ENCODE results near the gene RBFA.
"Not testable (repeated sequence)": the region's sequence is repeated elsewhere in the genome, so short reads cannot be mapped to it uniquely, and the experiment has no call there.

The RBFA gene

DNA sequence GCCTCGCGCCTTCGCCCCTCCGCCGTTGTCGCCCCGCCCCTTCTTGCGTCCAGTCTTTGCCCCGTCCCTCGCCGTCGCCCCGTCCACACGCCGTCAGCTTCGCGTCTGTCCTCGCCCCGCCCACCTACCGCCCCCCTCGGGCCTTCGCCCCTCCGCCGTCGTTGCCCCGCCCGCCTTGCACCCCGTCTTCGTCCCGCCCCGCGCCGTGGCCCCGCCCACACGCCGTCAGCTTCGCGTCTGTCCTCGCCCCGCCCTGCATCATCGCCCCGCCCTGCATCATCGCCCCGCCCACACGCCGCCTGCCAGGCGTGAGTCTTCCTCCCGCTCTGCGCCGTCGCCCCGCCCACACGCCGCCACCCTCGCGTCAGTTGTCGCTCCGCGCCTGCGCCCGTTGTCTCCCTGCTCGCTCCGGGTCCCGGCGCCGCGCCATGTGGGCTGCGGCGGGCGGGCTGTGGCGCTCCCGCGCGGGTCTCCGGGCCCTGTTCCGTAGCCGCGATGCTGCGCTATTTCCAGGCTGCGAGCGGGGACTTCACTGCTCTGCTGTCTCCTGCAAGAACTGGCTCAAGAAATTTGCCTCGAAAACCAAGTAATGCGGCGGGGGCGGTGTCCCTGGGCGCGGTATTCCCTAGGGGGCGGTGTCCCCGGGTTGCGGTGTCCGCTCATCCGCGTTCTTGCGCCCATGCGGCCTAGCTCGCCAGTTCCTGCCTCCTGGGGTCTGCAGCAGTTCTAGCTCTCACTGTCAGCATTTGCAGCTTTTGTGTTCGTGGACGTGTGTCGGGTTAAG, at the start of gene RBFA:
Gene RBFA, plus strand, starts transcription at position 367 of the 784 bp plus-strand sequence. Its CDS starts 62 bp downstream, at position 429.
- peak; percentile 98 to 99 for DNase-seq (ENCODE audit: extremely low read depth in 1 of 2, low read depth in 1 of 2)

- DNase-seq (ENCODE audit: extremely low read depth in 1 of 2, low read depth in 1 of 2) = no peak
Measured at GRCh38 chr18:79985172-79985571, 49.1 kb upstream of the RBFA start.

- DNase-seq (ENCODE audit: extremely low read depth in 1 of 2, low read depth in 1 of 2) = no peak
Measured at GRCh38 chr18:79986726-79987125, 47.5 kb upstream of the RBFA start.

DNA sequence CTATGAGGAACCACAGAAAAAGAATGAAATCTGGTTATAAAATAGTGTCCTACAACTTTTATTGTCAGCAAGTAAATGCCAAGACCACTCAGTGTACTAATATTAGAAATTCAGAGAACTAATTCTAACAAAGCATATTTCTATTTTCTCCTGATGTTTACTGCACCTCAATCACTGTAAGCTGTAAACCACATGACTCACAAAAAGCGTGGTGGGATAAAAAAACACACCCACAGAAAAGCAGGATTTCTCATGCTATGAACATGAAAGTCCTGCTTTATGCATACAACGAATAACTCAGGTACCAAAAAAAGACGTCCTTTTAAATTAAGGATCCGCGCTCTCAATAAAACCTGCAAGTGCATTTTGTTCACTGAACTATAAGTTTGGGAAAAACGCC, 46.7 kb upstream of the RBFA start:
- DNase-seq (ENCODE audit: extremely low read depth in 1 of 2, low read depth in 1 of 2) = no peak

DNA sequence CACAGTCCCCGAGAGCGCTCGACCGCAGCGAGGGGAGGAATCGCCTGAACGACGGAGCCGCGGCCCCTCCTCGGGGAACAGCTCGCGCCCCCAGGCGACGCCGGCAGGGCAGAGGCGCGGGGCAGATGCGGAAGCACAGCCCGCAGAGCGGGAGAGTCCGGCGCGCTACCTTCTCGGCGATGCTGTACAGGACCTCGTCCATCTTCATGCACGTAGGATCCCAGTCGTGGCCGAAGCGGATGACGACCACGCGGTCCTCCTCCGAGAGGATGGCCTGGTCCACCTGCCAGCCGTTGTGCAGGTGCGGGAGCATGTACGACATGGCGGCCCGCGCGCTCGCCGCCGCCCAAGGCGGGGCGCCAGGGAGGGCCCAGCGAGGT, 46.2 kb upstream of the RBFA start:
- DNase-seq (ENCODE audit: extremely low read depth in 1 of 2, low read depth in 1 of 2) = peak in 1 of 2 donors; percentile 32

DNA sequence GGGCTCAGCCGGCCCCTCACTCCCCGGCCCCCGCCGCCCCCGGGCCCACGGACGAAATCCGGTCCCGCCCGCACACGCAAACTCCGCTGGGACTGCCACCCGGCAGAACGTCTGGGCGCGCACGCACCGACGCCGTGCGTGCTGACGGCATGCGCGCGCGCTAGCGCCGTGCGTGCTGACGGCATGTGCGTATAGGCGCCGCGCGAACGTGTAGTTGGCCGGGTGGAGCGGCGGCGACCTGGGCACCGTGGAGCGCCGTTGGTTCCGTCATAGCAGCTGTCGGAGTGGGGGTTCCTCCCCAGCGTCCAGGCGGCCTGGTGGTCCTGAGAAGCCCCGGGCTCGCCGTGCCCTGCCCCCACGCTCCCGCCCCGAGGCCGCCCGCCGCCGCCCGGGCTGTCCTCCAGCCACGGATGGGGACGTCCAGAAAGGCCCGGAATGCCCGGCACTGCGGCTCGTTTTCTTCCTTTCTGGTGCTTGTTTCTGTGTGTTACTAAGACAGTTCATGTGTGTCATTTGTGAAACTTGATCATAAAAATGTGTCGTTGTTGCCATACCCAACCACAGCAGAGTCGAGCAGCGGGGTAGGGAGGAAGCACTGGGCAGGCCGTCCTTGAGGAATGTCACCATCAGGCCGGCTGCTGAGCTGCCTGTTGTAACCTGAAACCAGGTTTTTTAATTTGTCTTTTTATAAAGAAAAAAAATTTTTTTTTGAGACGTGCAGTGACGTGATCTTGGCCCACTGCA, 45.6 kb upstream of the RBFA start, which contains the start of gene TXNL4A:
Gene TXNL4A, minus strand, starts transcription at position 113 of the 744 bp plus-strand sequence. CDS start 171 bp downstream, outside the sequence.
- peak; percentile 72 to 82 for DNase-seq (ENCODE audit: extremely low read depth in 1 of 2, low read depth in 1 of 2)

DNA sequence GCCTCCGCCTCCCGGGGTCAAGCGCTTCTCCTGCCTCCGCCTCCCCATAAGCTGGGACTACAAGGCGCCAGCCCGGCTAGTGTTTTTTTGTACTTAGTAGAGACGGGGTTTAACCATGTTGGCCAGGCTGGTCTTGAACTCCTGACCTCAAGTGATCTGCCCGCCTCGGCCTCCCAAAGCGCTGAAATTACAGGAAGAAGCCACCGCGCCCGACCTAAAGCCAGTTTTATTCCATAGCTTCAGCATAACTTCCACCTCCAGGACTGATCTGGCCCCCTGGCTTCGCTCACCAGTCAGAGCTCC, 45.1 kb upstream of the RBFA start:
- no peak for DNase-seq (ENCODE audit: extremely low read depth in 1 of 2, low read depth in 1 of 2)

DNA sequence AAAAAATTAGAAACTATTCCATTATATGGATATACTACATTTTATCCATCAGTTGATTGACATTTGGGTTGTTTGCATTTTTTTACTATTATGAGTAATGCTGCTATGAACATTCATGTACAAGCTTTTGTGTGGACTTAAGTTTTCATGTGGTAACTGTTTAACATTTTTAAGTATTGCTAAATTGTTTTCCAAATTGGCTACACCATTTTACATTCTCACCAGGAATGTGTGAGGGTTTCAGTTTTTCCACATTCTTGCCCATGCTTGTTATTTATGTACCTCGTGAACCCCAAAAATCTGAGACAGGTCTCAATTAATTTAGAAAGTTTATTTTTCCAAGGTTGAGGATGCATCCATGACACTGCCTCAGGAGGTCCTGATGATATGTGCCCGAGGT, 42.7 kb upstream of the RBFA start:
- DNase-seq (ENCODE audit: extremely low read depth in 1 of 2, low read depth in 1 of 2) = no peak

- not testable (repeated sequence) for DNase-seq (ENCODE audit: extremely low read depth in 1 of 2, low read depth in 1 of 2)
Measured at GRCh38 chr18:79999701-80000100, 34.5 kb upstream of the RBFA start.

DNA sequence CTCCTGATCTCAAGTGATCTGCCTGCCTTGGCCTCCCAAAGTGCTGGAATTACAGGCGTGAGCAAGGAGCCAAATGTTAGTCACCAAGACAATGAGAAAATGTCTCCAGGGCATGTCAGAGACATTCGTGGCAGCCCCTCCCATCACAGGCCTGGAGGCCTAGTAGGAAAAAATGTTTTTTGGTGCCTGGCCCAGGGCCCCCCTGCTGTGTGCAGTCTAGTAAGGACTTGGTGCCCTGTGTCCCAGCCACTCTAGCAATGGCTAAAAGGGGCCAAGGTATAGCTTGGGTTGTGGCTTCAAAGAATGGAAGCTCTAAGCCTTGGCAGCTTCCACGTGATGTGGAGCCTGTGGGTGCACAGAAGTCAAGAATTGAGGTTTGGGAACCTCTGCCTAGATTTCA, 33.4 kb upstream of the RBFA start:
- DNase-seq (ENCODE audit: extremely low read depth in 1 of 2, low read depth in 1 of 2) = no peak

- no peak for DNase-seq (ENCODE audit: extremely low read depth in 1 of 2, low read depth in 1 of 2)
Measured at GRCh38 chr18:80002468-80002867, 31.8 kb upstream of the RBFA start.

DNA sequence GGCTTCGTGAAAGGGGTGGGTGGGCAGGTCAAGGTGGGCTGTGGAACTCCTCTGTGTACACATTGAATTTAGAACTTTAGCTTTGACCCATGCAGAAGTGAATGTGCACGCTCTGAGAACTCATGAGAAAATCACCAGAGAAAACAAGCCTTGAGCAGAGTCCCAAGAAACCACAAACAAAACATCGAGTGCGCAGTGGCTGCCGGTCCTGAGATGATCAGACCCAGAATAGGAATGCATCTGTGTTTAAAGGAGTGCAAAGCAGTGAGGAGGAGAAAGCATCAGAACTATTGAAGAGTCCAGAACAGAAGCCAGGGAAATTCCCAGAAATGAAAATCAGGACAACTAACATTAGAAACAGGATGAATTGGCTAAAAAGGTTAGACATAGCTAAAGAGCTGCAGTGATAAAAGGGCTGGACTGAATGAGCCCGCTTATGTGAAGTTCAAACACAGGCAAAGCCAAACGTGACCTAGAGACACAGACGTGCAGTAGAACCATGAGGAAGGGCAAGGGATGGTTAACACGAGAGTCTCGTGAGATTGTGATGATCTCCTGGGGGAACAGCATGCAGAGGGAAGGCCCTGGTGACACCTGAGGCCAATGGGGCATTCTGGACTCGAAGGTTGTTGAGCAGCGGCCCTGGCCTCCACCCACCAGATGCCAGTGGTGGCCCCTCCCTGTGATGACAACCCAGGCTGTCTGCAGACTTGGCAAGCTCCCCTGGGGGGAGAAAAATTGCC, 29.5 kb upstream of the RBFA start:
- no peak for DNase-seq (ENCODE audit: extremely low read depth in 1 of 2, low read depth in 1 of 2)

GRCh38 chr18:80006724-80007123, 27.5 kb upstream of the RBFA start:
- no peak for DNase-seq (ENCODE audit: extremely low read depth in 1 of 2, low read depth in 1 of 2)

- no peak for DNase-seq (ENCODE audit: extremely low read depth in 1 of 2, low read depth in 1 of 2)
Measured at GRCh38 chr18:80009661-80010550, 24.3 kb upstream of the RBFA start.

DNA sequence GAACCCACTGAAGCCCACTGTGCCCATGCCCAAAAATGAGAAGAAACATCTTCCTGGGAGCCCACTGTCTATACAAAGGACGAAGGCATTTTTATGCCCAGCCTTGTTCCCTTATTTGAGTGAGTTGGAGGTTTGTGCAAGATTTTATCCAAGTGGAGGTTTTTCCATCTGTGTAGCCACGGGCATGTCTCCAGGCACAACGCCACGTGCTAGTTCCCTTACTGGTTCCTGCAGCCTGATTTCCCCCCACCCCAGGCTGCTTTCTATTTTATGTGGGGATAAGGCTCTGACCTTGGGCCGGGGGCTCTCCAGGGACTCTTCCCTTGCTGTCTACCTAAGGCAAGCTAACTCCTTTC, 23.7 kb upstream of the RBFA start:
- DNase-seq (ENCODE audit: extremely low read depth in 1 of 2, low read depth in 1 of 2) = no peak

- DNase-seq (ENCODE audit: extremely low read depth in 1 of 2, low read depth in 1 of 2) = not testable (repeated sequence)
Measured at GRCh38 chr18:80011496-80012137, 22.6 kb upstream of the RBFA start.

- DNase-seq (ENCODE audit: extremely low read depth in 1 of 2, low read depth in 1 of 2) = no peak
Measured at GRCh38 chr18:80012714-80013113, 21.5 kb upstream of the RBFA start.

DNA sequence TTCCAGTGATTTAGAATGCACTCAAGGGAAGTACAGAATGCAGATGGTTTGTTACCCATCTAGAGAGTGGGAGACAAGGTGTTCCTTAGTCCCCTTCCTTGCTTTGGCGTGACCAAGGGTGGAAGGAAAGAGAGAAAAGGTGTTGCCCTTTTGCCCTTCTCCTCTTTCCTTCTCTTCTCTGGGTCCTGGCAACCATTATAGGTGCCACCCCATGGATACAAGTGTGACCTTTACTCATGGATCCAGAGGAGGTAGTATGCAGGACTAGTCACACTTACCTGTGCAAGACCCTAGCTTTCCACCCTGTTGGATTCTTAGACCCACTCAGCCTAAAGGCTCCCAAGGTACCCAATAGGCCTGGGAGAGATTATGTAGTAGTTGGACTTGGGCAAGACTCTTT, 11.6 kb upstream of the RBFA start:
- DNase-seq (ENCODE audit: extremely low read depth in 1 of 2, low read depth in 1 of 2) = no peak

DNA sequence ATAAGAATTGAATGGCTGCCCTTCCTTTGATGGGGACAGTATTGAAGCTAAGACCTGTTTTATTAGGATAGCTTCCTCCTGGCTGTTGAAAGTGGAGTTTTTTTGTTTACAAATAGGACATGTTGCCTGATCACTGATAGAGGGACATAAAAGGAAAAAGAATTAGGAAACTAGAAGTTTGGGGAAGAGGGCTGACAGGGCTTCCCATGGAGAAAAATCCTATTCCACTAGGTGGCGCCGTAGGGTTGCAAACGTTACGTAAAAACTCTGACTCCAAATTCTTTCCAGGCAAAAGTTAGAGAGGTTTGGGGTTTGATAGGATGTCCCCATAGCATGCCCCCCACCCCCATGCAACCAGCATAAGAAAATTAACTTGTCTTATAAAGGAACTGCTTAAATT, 11.1 kb upstream of the RBFA start:
- DNase-seq (ENCODE audit: extremely low read depth in 1 of 2, low read depth in 1 of 2) = no peak

DNA sequence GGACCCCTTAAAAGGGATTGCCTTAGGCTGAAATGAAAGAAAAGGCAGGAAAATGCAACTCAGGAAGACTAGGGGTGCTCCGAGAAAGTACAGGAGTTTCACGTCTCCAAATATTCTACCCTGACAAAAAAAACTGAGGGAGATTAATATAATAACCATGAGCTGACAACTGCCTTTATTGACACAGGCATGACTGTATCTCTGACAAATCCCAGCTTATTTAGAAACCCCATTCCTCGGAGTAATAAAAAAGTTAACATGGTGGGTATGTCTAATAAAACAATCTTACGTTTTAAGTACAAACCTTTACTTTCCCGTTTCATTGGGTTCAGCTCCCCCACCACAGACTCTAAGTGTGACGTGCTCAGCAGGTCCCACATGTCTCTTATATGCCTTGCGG, 7.9 kb upstream of the RBFA start:
- DNase-seq (ENCODE audit: extremely low read depth in 1 of 2, low read depth in 1 of 2) = no peak

Measured in stimulated activated CD8-positive, alpha-beta memory T cell treated with anti-CD3 and anti-CD28 coated beads, Interleukin-7, amount 100 ng/mL, for 48 hours (primary cell).